GM12878 (cell line): ENCODE measurements around the gene SLC35E1. TPM values are rescaled to one million over a fixed set of nuclear protein-coding genes. Genes with fewer than 3 reads are reported as not detected.

Experiments
- BCLAF1 ChIP-seq: fragments of 450-650 bp; IDR thresholded peaks from 2 replicates; pipeline ENCODE4 v1.6.1; 2017; ENCODE audit warnings: antibody characterized with exemption, mild to moderate bottlenecking, moderate library complexity
- CREM ChIP-seq: IDR thresholded peaks from 2 replicates; pipeline ENCODE4 v1.6.1; 2014; ENCODE audit warnings: antibody characterized with exemption, low read depth
- EZH2 ChIP-seq: IDR thresholded peaks from 2 replicates; pipeline ENCODE4 v1.6.1; 2012; ENCODE audit warnings: low read depth, mild to moderate bottlenecking, control low read depth, inconsistent platforms, low read length, borderline replicate concordance; ENCODE audit not compliant: control insufficient read depth
- PAX8 ChIP-seq: fragments of 450-650 bp; IDR thresholded peaks from 2 replicates; pipeline ENCODE4 v1.6.1; 2017; ENCODE audit warnings: mild to moderate bottlenecking, moderate library complexity
- SMAD5 ChIP-seq: IDR thresholded peaks from 2 replicates; pipeline ENCODE4 v1.6.1; 2016; ENCODE audit warnings: antibody characterized with exemption, low read depth
- SPI1 ChIP-seq: IDR thresholded peaks from 2 replicates; pipeline ENCODE4 v1.6.1; 2011; ENCODE audit warnings: low read depth, mild to moderate bottlenecking, low read length, moderate library complexity, borderline replicate concordance; ENCODE audit not compliant: insufficient read depth
- SRF ChIP-seq, 2 experiments: IDR thresholded peaks; 2 replicates each; pipeline ENCODE4 v1.6.1; 2011; ENCODE audit warnings: low read depth in 2 of 2, low read length in 2 of 2, mild to moderate bottlenecking in 1 of 2, moderate library complexity in 1 of 2
- ZBTB33 ChIP-seq: fragments of 450-650 bp; IDR thresholded peaks from 2 replicates; pipeline ENCODE4 v1.6.1; 2017; ENCODE audit warnings: mild to moderate bottlenecking
- ZNF24 ChIP-seq: fragments of 450-650 bp; IDR thresholded peaks from 2 replicates; pipeline ENCODE4 v1.6.1; 2017; ENCODE audit warnings: antibody characterized with exemption, mild to moderate bottlenecking
- polyA plus RNA-seq, 11 experiments: library from polyadenylated mRNA; depleted of rRNA in 4 of 11; unstranded in 6 of 11; stranded (reverse) in 5 of 11; fragments of >200 nt; fragmentation: Nextera tagmentation in 4 of 11; fragmentation: Illumina TruSeq in 1 of 11; extraction: Ambion mirVana in 4 of 11; extraction: Trizol in 1 of 11; gene quantifications; 1 replicate in 1 of 11; 2 replicates in 10 of 11; pipeline versions ENCODE4 v1.2.1 to v1.2.3, GENCODE V29; 2011 to 2016; ENCODE audit warnings: inconsistent platforms in 2 of 11, missing spikeins in 2 of 11, low read depth in 1 of 11
- total RNA-seq, 4 experiments: library from RNA; depleted of rRNA in 3 of 4; stranded (reverse); fragments of >200 nt in 3 of 4; fragmentation: Illumina TruSeq in 1 of 4; extraction: Trizol in 1 of 4; gene quantifications; 2 replicates each; pipeline versions ENCODE4 v1.2.1 to v1.2.3, GENCODE V29; 2013 to 2021
- TF ChIP-seq, protein P1 (sequence below): fragments of 450-650 bp; formaldehyde crosslinking; IDR thresholded peaks from 2 replicates; pipeline ENCODE4 v1.4.0; 2022; ENCODE audit warnings: mild to moderate bottlenecking, moderate library complexity
- TF ChIP-seq, protein P2 (sequence below): fragments of 450-650 bp; IDR thresholded peaks from 2 replicates; pipeline ENCODE4 v1.6.1; 2016; ENCODE audit warnings: mild to moderate bottlenecking
- TF ChIP-seq, protein P3 (sequence below): IDR thresholded peaks from 2 replicates; pipeline ENCODE4 v1.6.1; 2011; ENCODE audit warnings: borderline replicate concordance, low read depth, mild to moderate bottlenecking, moderate library complexity, low read length; ENCODE audit not compliant: insufficient read depth, poor library complexity, severe bottlenecking

SLC35E1 gene
- total and polyA plus RNA-seq, 10 of the 15 experiments (the other 5 are each of a cell fraction or from before 2014, with no cell fraction given), result 11.3 to 37.7 (median 22.1) TPM

DNA sequence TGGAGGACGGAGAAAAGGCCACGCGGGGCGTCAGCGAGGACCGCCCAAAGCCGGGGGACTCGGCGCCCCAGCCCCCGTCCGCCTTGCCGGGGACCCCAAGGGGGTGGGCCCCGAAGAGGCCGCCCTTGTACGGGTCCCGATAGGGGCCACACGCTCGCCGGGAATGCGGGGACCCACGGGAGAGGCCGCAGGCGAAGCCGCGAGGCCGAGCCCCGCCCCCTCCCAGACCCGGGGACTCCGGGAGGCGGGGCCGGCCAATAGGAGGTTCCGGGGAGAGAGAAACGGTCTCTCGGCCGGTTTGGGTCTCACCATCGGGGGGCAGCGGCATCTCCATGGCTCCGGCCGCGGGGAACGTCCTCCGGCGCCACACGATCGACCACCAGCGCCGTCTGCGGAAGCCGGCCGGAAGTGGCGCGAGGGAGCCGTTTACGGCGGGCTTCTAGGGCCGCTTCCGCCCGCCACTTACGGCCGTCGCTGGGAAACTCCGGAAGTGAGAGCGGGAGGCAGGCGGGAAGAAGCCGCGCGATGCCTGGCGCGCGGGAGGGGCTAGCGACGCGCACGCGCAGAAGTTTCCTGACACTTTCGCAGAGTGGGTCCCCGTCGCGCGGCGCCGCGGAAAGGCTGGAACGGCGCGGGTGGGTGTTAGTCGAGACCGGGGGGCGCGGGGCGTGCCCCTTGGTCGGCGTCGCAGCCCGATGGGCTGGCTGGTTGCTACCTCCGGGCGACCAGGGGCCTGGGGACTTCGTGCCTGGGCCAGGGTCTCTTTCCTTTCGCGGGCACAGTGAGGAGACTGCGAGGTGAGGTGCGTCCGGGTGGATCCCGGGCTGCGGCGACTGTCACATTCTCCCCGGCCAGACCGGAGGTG, 29.9 kb downstream of the SLC35E1 start, which contains the start of gene CHERP (continued):
- TF ChIP-seq, protein P1, sequence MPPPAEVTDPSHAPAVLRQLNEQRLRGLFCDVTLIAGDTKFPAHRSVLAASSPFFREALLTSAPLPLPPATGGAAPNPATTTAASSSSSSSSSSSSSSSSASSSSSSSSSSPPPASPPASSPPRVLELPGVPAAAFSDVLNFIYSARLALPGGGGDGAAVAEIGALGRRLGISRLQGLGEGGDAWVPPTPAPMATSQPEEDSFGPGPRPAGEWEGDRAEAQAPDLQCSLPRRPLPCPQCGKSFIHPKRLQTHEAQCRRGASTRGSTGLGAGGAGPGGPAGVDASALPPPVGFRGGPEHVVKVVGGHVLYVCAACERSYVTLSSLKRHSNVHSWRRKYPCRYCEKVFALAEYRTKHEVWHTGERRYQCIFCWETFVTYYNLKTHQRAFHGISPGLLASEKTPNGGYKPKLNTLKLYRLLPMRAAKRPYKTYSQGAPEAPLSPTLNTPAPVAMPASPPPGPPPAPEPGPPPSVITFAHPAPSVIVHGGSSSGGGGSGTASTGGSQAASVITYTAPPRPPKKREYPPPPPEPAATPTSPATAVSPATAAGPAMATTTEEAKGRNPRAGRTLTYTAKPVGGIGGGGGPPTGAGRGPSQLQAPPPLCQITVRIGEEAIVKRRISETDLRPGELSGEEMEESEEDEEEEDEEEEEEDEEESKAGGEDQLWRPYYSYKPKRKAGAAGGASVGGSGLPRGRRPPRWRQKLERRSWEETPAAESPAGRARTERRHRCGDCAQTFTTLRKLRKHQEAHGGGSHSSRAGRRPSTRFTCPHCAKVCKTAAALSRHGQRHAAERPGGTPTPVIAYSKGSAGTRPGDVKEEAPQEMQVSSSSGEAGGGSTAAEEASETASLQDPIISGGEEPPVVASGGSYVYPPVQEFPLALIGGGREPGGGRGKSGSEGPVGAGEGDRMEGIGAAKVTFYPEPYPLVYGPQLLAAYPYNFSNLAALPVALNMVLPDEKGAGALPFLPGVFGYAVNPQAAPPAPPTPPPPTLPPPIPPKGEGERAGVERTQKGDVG (CRISPR knock-in tag), result 0 out of 2 replicates have a peak, but pooled peaks have one; percentile 21
- TF ChIP-seq SMAD5, result peak; percentile 74; the same call in 1 of the 2 replicates
- TF ChIP-seq ZBTB33, result no peak
- no peak for TF ChIP-seq PAX8
- no peak for TF ChIP-seq ZNF24
- TF ChIP-seq, protein P2, sequence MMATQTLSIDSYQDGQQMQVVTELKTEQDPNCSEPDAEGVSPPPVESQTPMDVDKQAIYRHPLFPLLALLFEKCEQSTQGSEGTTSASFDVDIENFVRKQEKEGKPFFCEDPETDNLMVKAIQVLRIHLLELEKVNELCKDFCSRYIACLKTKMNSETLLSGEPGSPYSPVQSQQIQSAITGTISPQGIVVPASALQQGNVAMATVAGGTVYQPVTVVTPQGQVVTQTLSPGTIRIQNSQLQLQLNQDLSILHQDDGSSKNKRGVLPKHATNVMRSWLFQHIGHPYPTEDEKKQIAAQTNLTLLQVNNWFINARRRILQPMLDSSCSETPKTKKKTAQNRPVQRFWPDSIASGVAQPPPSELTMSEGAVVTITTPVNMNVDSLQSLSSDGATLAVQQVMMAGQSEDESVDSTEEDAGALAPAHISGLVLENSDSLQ, result peak; percentile 79
- TF ChIP-seq CREM, result peak; percentile 74
- TF ChIP-seq SRF (IDR thresholded peaks at IDR 0.05; ENCODE audit: low read depth in 2 of 2, low read length in 2 of 2), result peak; percentile 85 to 92
- TF ChIP-seq BCLAF1, result no peak
- TF ChIP-seq EZH2, result no peak
- TF ChIP-seq, protein P3, sequence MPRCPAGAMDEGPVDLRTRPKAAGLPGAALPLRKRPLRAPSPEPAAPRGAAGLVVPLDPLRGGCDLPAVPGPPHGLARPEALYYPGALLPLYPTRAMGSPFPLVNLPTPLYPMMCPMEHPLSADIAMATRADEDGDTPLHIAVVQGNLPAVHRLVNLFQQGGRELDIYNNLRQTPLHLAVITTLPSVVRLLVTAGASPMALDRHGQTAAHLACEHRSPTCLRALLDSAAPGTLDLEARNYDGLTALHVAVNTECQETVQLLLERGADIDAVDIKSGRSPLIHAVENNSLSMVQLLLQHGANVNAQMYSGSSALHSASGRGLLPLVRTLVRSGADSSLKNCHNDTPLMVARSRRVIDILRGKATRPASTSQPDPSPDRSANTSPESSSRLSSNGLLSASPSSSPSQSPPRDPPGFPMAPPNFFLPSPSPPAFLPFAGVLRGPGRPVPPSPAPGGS, result no peak
- peak; percentile 36; the same call in 1 of the 2 replicates for TF ChIP-seq SPI1
